GM12864 (cell line): Measurements from ENCODE around the gene LELP1.
"Not testable (repeated sequence)": the region's sequence is repeated elsewhere in the genome, so short reads cannot be mapped to it uniquely, and the experiment has no call there.

Source experiments
- DNase-seq: peaks from one replicate; pipeline ENCODE4 v3.0.0-alpha.2; 2011; ENCODE audit warnings: low read depth
- H3K4me3 ChIP-seq: 2 replicates; pipeline ENCODE4 v1.5.1; 2011; ENCODE audit warnings: mild to moderate bottlenecking, low read depth, low read length, control low read depth
- TF ChIP-seq, protein P1 (sequence below): IDR thresholded peaks from 2 replicates; pipeline ENCODE4 v1.5.1; 2011; ENCODE audit warnings: low read depth, mild to moderate bottlenecking, moderate library complexity, low read length, control low read depth, inconsistent platforms; ENCODE audit errors: missing control alignments

The LELP1 gene

DNA sequence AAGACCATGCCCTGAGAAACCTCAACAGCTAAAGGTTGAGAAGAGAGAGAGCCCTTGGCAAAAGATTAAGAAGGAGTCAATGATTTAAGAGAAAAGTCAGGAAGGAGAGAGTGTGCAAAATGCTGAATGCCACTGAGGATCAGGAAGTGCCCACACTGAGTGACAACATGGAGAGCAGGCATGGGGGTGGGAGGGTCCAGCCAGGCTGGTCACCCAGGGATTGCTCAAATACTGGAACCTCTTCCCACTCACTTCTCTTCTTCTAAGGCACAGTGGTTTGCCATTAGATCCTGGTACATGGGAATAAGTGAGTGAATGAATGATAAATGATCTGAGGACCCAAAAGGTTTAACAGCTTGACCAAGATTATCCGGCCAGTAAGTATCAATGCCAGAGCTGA is 25.3 kb downstream of the LELP1 start:
- DNase-seq, result no peak
- TF ChIP-seq, protein P1, sequence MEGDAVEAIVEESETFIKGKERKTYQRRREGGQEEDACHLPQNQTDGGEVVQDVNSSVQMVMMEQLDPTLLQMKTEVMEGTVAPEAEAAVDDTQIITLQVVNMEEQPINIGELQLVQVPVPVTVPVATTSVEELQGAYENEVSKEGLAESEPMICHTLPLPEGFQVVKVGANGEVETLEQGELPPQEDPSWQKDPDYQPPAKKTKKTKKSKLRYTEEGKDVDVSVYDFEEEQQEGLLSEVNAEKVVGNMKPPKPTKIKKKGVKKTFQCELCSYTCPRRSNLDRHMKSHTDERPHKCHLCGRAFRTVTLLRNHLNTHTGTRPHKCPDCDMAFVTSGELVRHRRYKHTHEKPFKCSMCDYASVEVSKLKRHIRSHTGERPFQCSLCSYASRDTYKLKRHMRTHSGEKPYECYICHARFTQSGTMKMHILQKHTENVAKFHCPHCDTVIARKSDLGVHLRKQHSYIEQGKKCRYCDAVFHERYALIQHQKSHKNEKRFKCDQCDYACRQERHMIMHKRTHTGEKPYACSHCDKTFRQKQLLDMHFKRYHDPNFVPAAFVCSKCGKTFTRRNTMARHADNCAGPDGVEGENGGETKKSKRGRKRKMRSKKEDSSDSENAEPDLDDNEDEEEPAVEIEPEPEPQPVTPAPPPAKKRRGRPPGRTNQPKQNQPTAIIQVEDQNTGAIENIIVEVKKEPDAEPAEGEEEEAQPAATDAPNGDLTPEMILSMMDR, result no peak
- H3K4me3 ChIP-seq, result no peak overlapping the region

DNA sequence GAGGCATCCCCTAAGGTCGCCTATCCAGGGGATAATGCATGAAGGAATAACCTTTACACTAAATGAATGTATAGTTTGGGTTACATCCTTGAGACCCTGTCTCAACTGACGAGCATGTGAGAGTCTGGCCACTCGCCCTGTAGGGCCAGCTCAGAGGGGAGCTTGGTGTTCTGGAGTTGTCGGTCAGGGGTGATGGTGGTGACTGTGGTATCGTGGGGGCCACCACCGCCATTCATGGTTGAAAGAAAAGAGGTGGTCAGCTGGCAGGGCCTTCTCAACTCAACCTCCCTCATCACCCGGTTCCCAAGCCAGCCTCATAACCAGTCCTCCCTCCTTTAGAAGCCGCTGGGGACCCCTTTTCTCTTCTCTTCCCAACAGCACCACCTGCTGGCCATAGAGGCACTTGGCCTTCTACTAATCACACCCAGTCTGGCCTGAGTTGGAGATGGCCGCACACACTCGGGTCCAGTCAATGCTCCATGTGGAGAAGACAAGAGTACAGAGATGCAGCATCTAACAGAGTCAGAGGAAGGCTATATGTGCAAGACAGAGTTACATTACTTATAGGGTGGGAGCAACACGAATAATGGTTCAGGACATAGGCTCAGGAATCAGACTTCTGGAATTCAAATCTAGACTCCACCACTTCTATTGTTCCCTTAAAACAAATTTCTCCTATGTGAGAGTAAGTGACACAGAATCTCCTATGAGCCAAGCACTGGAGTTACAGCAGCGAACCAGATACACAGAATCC is 26.0 kb downstream of the LELP1 start:
- not testable (repeated sequence) for DNase-seq, H3K4me3 ChIP-seq
- TF ChIP-seq, protein P1, result peak; percentile 58

DNA sequence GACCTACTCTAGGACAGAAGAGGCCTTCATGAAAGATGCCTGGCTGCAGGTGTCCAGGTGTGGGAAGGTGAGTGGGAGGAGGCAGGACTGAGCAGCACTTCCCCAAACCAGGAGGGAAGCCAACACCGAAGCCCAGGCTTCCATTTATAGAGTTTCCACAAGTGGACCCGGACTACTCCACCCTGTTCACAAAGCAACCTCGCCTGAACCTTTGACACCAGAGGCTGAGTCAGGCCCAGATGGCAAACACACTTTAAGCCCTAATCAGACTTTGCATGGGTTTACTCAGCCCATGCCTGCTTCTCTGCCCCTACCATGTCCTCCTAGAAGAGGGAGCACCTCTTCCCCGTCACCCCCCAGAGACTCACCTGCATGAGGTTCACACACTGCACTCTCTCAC is 28.1 kb downstream of the LELP1 start:
- DNase-seq, result no peak
- TF ChIP-seq, protein P1, result no peak
- H3K4me3 ChIP-seq, result no peak overlapping the region

DNA sequence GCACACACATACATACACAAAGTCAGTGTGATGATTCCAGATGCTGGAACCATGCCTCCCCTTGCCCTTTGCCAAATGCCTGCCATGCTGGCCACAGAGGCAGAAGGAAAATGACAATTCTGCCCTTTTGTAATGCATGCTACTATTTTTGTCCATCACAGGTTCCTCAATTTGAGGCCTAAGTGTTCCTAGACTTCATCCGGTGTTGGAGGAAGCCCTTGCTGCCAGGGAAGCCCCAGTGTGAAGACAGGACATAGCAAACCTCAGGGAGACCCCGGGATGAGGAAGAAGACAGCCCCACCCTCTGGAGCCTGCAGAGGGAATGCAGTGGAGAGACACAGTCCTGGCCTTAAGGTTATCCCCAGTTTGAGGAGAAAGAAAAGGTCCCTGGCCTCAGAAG is 28.6 kb downstream of the LELP1 start:
- no peak overlapping the region for H3K4me3 ChIP-seq
- DNase-seq, result no peak
- TF ChIP-seq, protein P1, result no peak

DNA sequence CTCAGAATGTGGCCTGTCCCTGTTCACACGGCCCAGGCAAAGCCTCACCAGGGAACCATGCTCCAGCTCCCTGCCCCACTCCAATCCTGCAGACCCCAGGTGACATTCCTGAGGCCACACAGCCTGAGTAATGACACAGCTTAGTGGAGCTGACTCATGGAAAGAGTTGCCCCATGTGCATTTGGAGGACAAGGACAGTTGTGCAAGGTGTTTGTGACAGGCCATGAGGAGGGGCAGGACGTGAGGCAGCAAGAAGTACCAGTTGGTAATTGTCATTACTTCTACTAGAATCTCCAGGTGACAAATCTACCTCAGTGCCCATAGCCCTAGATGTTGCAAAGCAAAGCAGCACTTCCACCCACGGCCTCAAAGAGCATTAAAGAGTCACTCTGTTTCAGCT is 29.3 kb downstream of the LELP1 start:
- TF ChIP-seq, protein P1, result no peak
- no peak for DNase-seq
- H3K4me3 ChIP-seq, result no peak overlapping the region

DNA sequence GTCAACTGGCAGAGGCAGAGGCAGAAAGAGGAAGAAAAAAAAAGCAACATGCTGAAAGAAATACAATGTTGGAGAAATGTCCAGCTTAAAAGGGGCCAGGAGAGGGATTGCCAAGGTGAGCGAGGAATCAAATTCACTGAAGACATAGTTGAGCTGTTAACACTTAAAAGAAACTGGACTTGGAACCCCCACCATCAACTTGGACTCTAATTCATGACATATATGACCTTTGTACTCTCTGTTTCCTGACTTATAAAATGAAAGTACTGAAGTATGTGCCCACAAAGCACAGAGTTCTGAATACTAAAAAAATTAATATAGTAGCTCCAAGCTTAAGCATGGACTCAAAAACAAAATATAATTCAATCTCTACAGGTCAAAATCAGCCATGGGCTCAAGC is 30.2 kb downstream of the LELP1 start:
- TF ChIP-seq, protein P1, result no peak
- no peak overlapping the region for H3K4me3 ChIP-seq
- no peak for DNase-seq

DNA sequence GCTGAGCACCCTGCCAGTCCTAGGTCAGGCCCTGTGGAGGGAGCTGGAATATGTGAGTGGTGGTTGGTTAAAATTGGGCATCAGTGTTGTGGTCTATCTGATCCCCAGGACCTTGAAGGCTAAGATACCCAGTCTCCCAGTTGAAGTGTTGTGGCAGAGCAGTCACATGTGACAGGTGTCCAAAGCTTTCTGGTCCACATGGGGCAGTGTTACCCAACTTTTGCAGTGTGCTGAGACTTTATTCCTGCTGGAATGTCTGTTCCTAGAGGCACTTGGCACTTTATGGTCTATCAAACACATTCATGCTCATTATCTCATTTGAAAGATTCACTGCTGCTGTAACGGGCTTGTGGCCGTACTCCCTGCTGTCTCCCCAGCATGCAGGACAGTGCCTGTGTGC is 35.3 kb downstream of the LELP1 start:
- TF ChIP-seq, protein P1, result peak; percentile 24
- no peak for DNase-seq
- no peak overlapping the region for H3K4me3 ChIP-seq
